ENCODE measurements around the gene B3GNT2.

DNA sequence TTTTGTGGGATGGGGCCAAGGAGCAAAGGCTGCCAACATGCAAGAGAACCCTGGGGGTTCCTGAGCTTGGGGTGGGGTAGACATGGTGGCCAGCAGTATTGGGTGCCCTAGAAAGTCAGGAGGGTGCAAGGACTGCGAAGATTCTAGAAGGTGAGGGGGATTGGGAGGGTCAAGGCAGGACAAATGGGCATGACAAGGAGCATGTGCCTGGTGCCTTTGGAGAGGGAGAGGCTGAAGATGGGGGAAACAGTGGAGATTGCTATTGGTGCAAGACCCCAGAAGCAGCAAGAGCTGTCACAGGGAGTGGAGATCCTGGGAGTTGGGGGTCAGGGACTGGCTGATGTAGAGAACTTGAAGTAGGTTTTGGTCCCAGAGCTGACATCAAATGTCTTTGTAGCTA is 7.5 kb downstream of the B3GNT2 start:
- TF ChIP-seq, protein P1, sequence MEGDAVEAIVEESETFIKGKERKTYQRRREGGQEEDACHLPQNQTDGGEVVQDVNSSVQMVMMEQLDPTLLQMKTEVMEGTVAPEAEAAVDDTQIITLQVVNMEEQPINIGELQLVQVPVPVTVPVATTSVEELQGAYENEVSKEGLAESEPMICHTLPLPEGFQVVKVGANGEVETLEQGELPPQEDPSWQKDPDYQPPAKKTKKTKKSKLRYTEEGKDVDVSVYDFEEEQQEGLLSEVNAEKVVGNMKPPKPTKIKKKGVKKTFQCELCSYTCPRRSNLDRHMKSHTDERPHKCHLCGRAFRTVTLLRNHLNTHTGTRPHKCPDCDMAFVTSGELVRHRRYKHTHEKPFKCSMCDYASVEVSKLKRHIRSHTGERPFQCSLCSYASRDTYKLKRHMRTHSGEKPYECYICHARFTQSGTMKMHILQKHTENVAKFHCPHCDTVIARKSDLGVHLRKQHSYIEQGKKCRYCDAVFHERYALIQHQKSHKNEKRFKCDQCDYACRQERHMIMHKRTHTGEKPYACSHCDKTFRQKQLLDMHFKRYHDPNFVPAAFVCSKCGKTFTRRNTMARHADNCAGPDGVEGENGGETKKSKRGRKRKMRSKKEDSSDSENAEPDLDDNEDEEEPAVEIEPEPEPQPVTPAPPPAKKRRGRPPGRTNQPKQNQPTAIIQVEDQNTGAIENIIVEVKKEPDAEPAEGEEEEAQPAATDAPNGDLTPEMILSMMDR (IDR thresholded peaks at IDR 0.05), result no peak
- TF ChIP-seq, protein P2, sequence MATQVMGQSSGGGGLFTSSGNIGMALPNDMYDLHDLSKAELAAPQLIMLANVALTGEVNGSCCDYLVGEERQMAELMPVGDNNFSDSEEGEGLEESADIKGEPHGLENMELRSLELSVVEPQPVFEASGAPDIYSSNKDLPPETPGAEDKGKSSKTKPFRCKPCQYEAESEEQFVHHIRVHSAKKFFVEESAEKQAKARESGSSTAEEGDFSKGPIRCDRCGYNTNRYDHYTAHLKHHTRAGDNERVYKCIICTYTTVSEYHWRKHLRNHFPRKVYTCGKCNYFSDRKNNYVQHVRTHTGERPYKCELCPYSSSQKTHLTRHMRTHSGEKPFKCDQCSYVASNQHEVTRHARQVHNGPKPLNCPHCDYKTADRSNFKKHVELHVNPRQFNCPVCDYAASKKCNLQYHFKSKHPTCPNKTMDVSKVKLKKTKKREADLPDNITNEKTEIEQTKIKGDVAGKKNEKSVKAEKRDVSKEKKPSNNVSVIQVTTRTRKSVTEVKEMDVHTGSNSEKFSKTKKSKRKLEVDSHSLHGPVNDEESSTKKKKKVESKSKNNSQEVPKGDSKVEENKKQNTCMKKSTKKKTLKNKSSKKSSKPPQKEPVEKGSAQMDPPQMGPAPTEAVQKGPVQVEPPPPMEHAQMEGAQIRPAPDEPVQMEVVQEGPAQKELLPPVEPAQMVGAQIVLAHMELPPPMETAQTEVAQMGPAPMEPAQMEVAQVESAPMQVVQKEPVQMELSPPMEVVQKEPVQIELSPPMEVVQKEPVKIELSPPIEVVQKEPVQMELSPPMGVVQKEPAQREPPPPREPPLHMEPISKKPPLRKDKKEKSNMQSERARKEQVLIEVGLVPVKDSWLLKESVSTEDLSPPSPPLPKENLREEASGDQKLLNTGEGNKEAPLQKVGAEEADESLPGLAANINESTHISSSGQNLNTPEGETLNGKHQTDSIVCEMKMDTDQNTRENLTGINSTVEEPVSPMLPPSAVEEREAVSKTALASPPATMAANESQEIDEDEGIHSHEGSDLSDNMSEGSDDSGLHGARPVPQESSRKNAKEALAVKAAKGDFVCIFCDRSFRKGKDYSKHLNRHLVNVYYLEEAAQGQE (IDR thresholded peaks at IDR 0.05; ENCODE audit: insufficient read depth in 1 of 2, low read depth in 2 of 2, low read length in 1 of 2), result no peak
- TF ChIP-seq POLR2AphosphoS5 (IDR thresholded peaks at IDR 0.05; ENCODE audit: low read depth, low read length) (no peak), TCF7L2 (IDR thresholded peaks at IDR 0.05; ENCODE audit: low read depth, low read length) (no peak)
